IMR-90 (cell line): ENCODE measurements around the gene ZNF774. TPM values are rescaled to one million over a fixed set of nuclear protein-coding genes. Genes with fewer than 3 reads are reported as not detected.
A peak's percentile ranks its signal among the peaks of the same experiment; 100 is the strongest.

Experiments
- ATAC-seq: fragments of 200-7000 bp; cut with Tn5 transposase; 2 replicates; pipeline ENCODE4 v1.9.1; 2020; ENCODE audit warnings: low read depth, mild to moderate bottlenecking, moderate library complexity
- BruUV-seq: library from RNA; stranded (reverse); fragments of 400-500 nt; replicated peaks from 2 replicates; lab custom pipeline; 2021; lab: Mats Ljungman, UMichigan
- CTCF ChIA-PET: fragments of 300-600 bp; formaldehyde crosslinking; extraction: SDS; loops from one replicate; lab custom pipeline; 2021; ENCODE audit warnings: antibody characterized with exemption; lab: Yijun Ruan, JAX
- POLR2A ChIA-PET: fragments of 300-600 bp; sonication (Branson Sonifier 250); formaldehyde crosslinking; loops from one replicate; lab custom pipeline; 2022; ENCODE audit warnings: antibody characterized with exemption; ENCODE audit not compliant: unreplicated experiment; lab: Charles Lee
- DNase-seq: peaks from one replicate; pipeline ENCODE4 v3.0.0; 2013
- H2AFZ ChIP-seq: replicated peaks from 2 replicates; pipeline ENCODE3; 2013; ENCODE audit warnings: low read length, mild to moderate bottlenecking; ENCODE audit not compliant: poor library complexity
- H2AK5ac ChIP-seq: 2 replicates; pipeline ENCODE4 v1.6.1; 2013; ENCODE audit warnings: low read depth, low read length, inconsistent platforms
- H2AK9ac ChIP-seq: replicated peaks from 2 replicates; pipeline ENCODE3; 2013; ENCODE audit warnings: mild to moderate bottlenecking, low read depth, low read length, moderate library complexity; ENCODE audit not compliant: poor library complexity
- H2BK120ac ChIP-seq: 2 replicates; pipeline ENCODE4 v1.6.1; 2013; ENCODE audit warnings: low read depth, low read length, inconsistent platforms
- H2BK15ac ChIP-seq: 3 replicates; pipeline ENCODE4 v1.6.1; 2013; ENCODE audit warnings: low read depth, low read length, inconsistent platforms
- H2BK20ac ChIP-seq: 2 replicates; pipeline ENCODE4 v1.6.1; 2013; ENCODE audit warnings: low read depth, mild to moderate bottlenecking, inconsistent platforms, low read length, moderate library complexity
- H2BK5ac ChIP-seq: 2 replicates; pipeline ENCODE4 v1.6.1; 2013; ENCODE audit warnings: mild to moderate bottlenecking, low read depth, low read length, inconsistent platforms; ENCODE audit not compliant: poor library complexity, severe bottlenecking
- H3K14ac ChIP-seq: replicated peaks from 2 replicates; pipeline ENCODE4 v1.6.1; 2013; ENCODE audit warnings: low read depth, low read length, inconsistent platforms
- H3K18ac ChIP-seq: 2 replicates; pipeline ENCODE4 v1.6.1; 2013; ENCODE audit warnings: low read depth, low read length, control low read depth
- H3K23ac ChIP-seq: 2 replicates; pipeline ENCODE4 v1.6.1; 2013; ENCODE audit warnings: low read depth, low read length, inconsistent platforms
- H3K27ac ChIP-seq: 2 replicates; pipeline ENCODE4 v1.5.1; 2013; ENCODE audit warnings: mild to moderate bottlenecking, control low read depth, low read length; ENCODE audit not compliant: insufficient read depth
- H3K27me3 ChIP-seq: 2 replicates; pipeline ENCODE4 v1.6.1; 2013; ENCODE audit warnings: low read length; ENCODE audit not compliant: control insufficient read depth, insufficient read depth
- H3K36me3 ChIP-seq: 2 replicates; pipeline ENCODE4 v1.6.1; 2013; ENCODE audit warnings: low read length, mixed read lengths; ENCODE audit not compliant: control insufficient read depth, insufficient read depth
- H3K4ac ChIP-seq: 2 replicates; pipeline ENCODE4 v1.6.1; 2013; ENCODE audit warnings: low read depth, low read length, inconsistent platforms
- H3K4me1 ChIP-seq: 2 replicates; pipeline ENCODE4 v1.6.1; 2013; ENCODE audit warnings: low read length, mixed read lengths; ENCODE audit not compliant: control insufficient read depth, insufficient read depth
- H3K4me2 ChIP-seq: 2 replicates; pipeline ENCODE4 v1.6.1; 2013; ENCODE audit warnings: low read depth, mild to moderate bottlenecking, control low read depth, low read length, moderate library complexity
- H3K4me3 ChIP-seq: 2 replicates; pipeline ENCODE4 v1.5.1; 2013; ENCODE audit warnings: low read depth, mild to moderate bottlenecking, control low read depth, low read length, moderate library complexity; ENCODE audit not compliant: insufficient read depth
- H3K56ac ChIP-seq: 2 replicates; pipeline ENCODE4 v1.6.1; 2013; ENCODE audit warnings: low read length, inconsistent platforms; ENCODE audit not compliant: insufficient read depth; ENCODE audit errors: extremely low read depth
- H3K79me1 ChIP-seq, 2 experiments: 2 replicates each; pipeline ENCODE4 v1.6.1; 2013; ENCODE audit warnings: low read length in 2 of 2, inconsistent platforms in 1 of 2, low read depth in 1 of 2
- H3K9ac ChIP-seq: 2 replicates; pipeline ENCODE4 v1.6.1; 2013; ENCODE audit warnings: low read depth, low read length, control low read depth
- H3K9me1 ChIP-seq: 2 replicates; pipeline ENCODE4 v1.6.1; 2013; ENCODE audit warnings: low read length, inconsistent platforms; ENCODE audit not compliant: insufficient read depth
- H3K9me3 ChIP-seq: 2 replicates; pipeline ENCODE4 v1.6.1; 2013; ENCODE audit warnings: low read length; ENCODE audit not compliant: control insufficient read depth, insufficient read depth
- H4K20me1 ChIP-seq: 2 replicates; pipeline ENCODE4 v1.6.1; 2013; ENCODE audit warnings: low read length, inconsistent platforms; ENCODE audit not compliant: insufficient read depth
- H4K5ac ChIP-seq: 2 replicates; pipeline ENCODE4 v1.6.1; 2013; ENCODE audit warnings: mild to moderate bottlenecking, low read depth, low read length, control low read depth
- H4K8ac ChIP-seq, 2 experiments: 2 replicates each; pipeline ENCODE4 v1.6.1; 2013; ENCODE audit warnings: low read depth in 2 of 2, low read length in 2 of 2, control low read depth in 1 of 2, inconsistent platforms in 1 of 2
- H4K91ac ChIP-seq: 2 replicates; pipeline ENCODE4 v1.6.1; 2013; ENCODE audit warnings: low read depth, low read length, inconsistent platforms; ENCODE audit not compliant: insufficient read depth
- BHLHE40 ChIP-seq: fragments of 150-350 bp; IDR thresholded peaks from 2 replicates; pipeline ENCODE4 v1.6.1; 2016; ENCODE audit warnings: mild to moderate bottlenecking, low read depth, low read length
- CEBPB ChIP-seq: IDR thresholded peaks from 2 replicates; pipeline ENCODE4 v1.6.1; 2012; ENCODE audit warnings: low read depth, low read length, improper control_type of control experiment
- CHD1 ChIP-seq: IDR thresholded peaks from 2 replicates; pipeline ENCODE4 v1.6.1; 2012; ENCODE audit warnings: low read depth, low read length, improper control_type of control experiment
- CTCF ChIP-seq: conservative IDR thresholded peaks from 2 replicates; pipeline ENCODE4 v1.5.1; 2012; ENCODE audit warnings: mild to moderate bottlenecking, low read depth, low read length, improper control_type of control experiment
- FOS ChIP-seq: fragments of 150-350 bp; IDR thresholded peaks from 2 replicates; pipeline ENCODE4 v1.6.1; 2016; ENCODE audit warnings: low read depth, low read length
- MAFK ChIP-seq: IDR thresholded peaks from 2 replicates; pipeline ENCODE4 v1.6.1; 2012; ENCODE audit warnings: low read depth, low read length, improper control_type of control experiment
- MAZ ChIP-seq: IDR thresholded peaks from 2 replicates; pipeline ENCODE4 v1.6.1; 2012; ENCODE audit warnings: low read depth, mild to moderate bottlenecking, low read length, improper control_type of control experiment, moderate library complexity, borderline replicate concordance
- MXI1 ChIP-seq: IDR thresholded peaks from 2 replicates; pipeline ENCODE4 v1.6.1; 2012; ENCODE audit warnings: low read depth, mild to moderate bottlenecking, low read length, moderate library complexity, borderline replicate concordance
- NFE2L2 ChIP-seq: fragments of 150-350 bp; IDR thresholded peaks from 2 replicates; pipeline ENCODE4 v1.6.1; 2016; ENCODE audit warnings: low read depth, mild to moderate bottlenecking, low read length
- POLR2A ChIP-seq: IDR thresholded peaks from 2 replicates; pipeline ENCODE4 v1.6.1; 2012; ENCODE audit warnings: mild to moderate bottlenecking, low read depth, low read length
- RAD21 ChIP-seq: IDR thresholded peaks from 2 replicates; pipeline ENCODE4 v1.6.1; 2012; ENCODE audit warnings: low read length, improper control_type of control experiment
- RCOR1 ChIP-seq: IDR thresholded peaks from 2 replicates; pipeline ENCODE4 v1.6.1; 2012; ENCODE audit warnings: mild to moderate bottlenecking, low read length, improper control_type of control experiment; ENCODE audit not compliant: insufficient replicate concordance
- RFX5 ChIP-seq: IDR thresholded peaks from 2 replicates; pipeline ENCODE4 v1.8.0; 2012; ENCODE audit warnings: low read depth, mild to moderate bottlenecking, low read length, moderate library complexity
- SMC3 ChIP-seq: fragments of 150-350 bp; IDR thresholded peaks from 2 replicates; pipeline ENCODE4 v1.6.1; 2016; ENCODE audit warnings: low read depth, mild to moderate bottlenecking, antibody characterized with exemption, low read length, moderate library complexity
- WGBS, 2 experiments: methylation state at CpG; one replicate each; pipeline versions ENCODE4 v1.1.5 to v1.1.7; 2013; ENCODE audit warnings: missing lambda C conversion rate in 2 of 2; ENCODE audit not compliant: insufficient read length in 1 of 2; ENCODE audit errors: extremely low coverage in 2 of 2; 5-methylcytosine and 5-hydroxymethylcytosine counted together
- dilution Hi-C: fragments of 300-500 bp; cut with HindIII; formaldehyde crosslinking; loops from one replicate; pipeline ENCODE4 v1.14.3; 2018; ENCODE audit warnings: low sequenced_read_pairs; ENCODE audit not compliant: unreplicated experiment
- in situ Hi-C: fragments of 300-500 bp; cut with MboI; formaldehyde crosslinking; loops from 3 replicates; pipeline ENCODE4 v1.14.3; 2019; ENCODE audit warnings: low sequenced_read_pairs, inconsistent platforms, mixed read lengths
- intact Hi-C: fragments of 100-400 bp; cut with micrococcal nuclease; formaldehyde crosslinking; loops from 2 replicates; pipeline ENCODE4 v1.10.0; 2022
- polyA plus RNA-seq, 3 experiments: library from polyadenylated mRNA; depleted of rRNA; stranded (reverse); fragments of >200 nt; gene quantifications; 2 replicates each; pipeline ENCODE4 v1.2.3, GENCODE V29; 2012; ENCODE audit warnings: low replicate concordance in 1 of 3
- total RNA-seq: library from RNA; depleted of rRNA; stranded (reverse); fragments of >200 nt; gene quantifications from 2 replicates; pipeline ENCODE4 v1.2.3, GENCODE V29; 2012
- TF ChIP-seq, protein P1 (sequence below): fragments of 150-350 bp; IDR thresholded peaks from 2 replicates; pipeline ENCODE4 v1.6.1; 2016; ENCODE audit warnings: low read depth, mild to moderate bottlenecking, low read length, moderate library complexity, borderline replicate concordance
- TF ChIP-seq, protein P2 (sequence below): fragments of 150-350 bp; IDR thresholded peaks from 2 replicates; pipeline ENCODE4 v1.6.1; 2017; ENCODE audit warnings: mild to moderate bottlenecking, antibody characterized with exemption, low read length, low read depth

ZNF774 gene
- total and polyA plus RNA-seq, 2 of the 4 experiments (the other 2 are of a cell fraction): 0.91 to 1.1 TPM

- H3K4me3 ChIP-seq: no peak overlapping the region
- no peak overlapping the region for H3K56ac ChIP-seq
- peak overlapping the region; percentile 81 for H2AFZ ChIP-seq
- no peak overlapping the region for H2BK5ac ChIP-seq
- H3K14ac ChIP-seq: peak overlapping the region; percentile 80
- H3K27me3 ChIP-seq: no peaks in the 10 kb centered on the region
- H3K79me1 ChIP-seq: no peaks in the 10 kb centered on the region; a peak in 1 of 4 replicates
- ChIA-PET CTCF (interaction anchor here (1.5 kb wide), 1 partner anchor 17 kb away, joined by 7 read pairs; no protein-coding TSS in a partner anchor), POLR2A (no interaction called here)
- peak overlapping the region; percentile 44; the same call in 1 of the 2 replicates for H2BK20ac ChIP-seq
- no peaks in the 10 kb centered on the region for H4K20me1 ChIP-seq
- no peaks in the 10 kb centered on the region for H3K9me3 ChIP-seq
- H3K4me1 ChIP-seq: peaks cover 8% of the 10 kb centered on the region
- peak overlapping the region; percentile 53 for H3K4ac ChIP-seq
- H4K8ac ChIP-seq: peak overlapping the region in 1 of 2 experiments; percentile 52; a peak in 1 of 4 replicates
- no peak overlapping the region for H4K5ac ChIP-seq
- peak overlapping the region; percentile 42; the same call in 1 of the 2 replicates for H4K91ac ChIP-seq
- intact Hi-C loops: no loop called here
- H2AK5ac ChIP-seq: no peak overlapping the region
- H2AK9ac ChIP-seq: peak overlapping the region; percentile 56
- no peak overlapping the region for H3K27ac ChIP-seq
- H3K36me3 ChIP-seq: no peaks in the 10 kb centered on the region
- H3K9me1 ChIP-seq: peaks cover 8% of the 10 kb centered on the region
- peak overlapping the region; percentile 32; the same call in 1 of the 2 replicates for H2BK120ac ChIP-seq
- dilution Hi-C loops: no loop called here
- 96% methylated on average over 2 of the region's 4 CpGs; no CpG with 5 or more reads in 1 of the 2 experiments for WGBS, 2 experiments
- no peak overlapping the region for H2BK15ac ChIP-seq
- H3K9ac ChIP-seq: no peak overlapping the region
- no peak overlapping the region for H3K4me2 ChIP-seq
- no peak overlapping the region for H3K18ac ChIP-seq
- no TSS peak for BruUV-seq
- DNase-seq (no peak), ATAC-seq (no peak)
- H3K23ac ChIP-seq: 0 out of 2 replicates have a peak overlapping the region, but pooled peaks have one; percentile 17
- TF ChIP-seq, protein P1, sequence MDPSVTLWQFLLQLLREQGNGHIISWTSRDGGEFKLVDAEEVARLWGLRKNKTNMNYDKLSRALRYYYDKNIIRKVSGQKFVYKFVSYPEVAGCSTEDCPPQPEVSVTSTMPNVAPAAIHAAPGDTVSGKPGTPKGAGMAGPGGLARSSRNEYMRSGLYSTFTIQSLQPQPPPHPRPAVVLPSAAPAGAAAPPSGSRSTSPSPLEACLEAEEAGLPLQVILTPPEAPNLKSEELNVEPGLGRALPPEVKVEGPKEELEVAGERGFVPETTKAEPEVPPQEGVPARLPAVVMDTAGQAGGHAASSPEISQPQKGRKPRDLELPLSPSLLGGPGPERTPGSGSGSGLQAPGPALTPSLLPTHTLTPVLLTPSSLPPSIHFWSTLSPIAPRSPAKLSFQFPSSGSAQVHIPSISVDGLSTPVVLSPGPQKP: no peak
- TF ChIP-seq MAZ: no peak
- TF ChIP-seq RCOR1: no peak
- TF ChIP-seq RAD21: no peak
- TF ChIP-seq MAFK: no peak
- TF ChIP-seq CHD1: no peak
- TF ChIP-seq CEBPB: no peak
- TF ChIP-seq RFX5: no peak
- TF ChIP-seq CTCF: no peak
- no peak for TF ChIP-seq NFE2L2
- no peak for TF ChIP-seq POLR2A
- TF ChIP-seq SMC3: no peak
- TF ChIP-seq FOS: no peak
- TF ChIP-seq, protein P2, sequence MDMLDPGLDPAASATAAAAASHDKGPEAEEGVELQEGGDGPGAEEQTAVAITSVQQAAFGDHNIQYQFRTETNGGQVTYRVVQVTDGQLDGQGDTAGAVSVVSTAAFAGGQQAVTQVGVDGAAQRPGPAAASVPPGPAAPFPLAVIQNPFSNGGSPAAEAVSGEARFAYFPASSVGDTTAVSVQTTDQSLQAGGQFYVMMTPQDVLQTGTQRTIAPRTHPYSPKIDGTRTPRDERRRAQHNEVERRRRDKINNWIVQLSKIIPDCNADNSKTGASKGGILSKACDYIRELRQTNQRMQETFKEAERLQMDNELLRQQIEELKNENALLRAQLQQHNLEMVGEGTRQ: no peak
- no peak for TF ChIP-seq MXI1
- no peak for TF ChIP-seq BHLHE40
- in situ Hi-C loops: no loop called here
Measured at GRCh38 chr15:90337256-90337655, 14.8 kb upstream of the ZNF774 start.
